ENCODE results near the gene EDC4.

GRCh38 chr16:67902831-67903230 is 30.0 kb downstream of the EDC4 start:
- TF ChIP-seq ETS2 (tag; IDR thresholded peaks at IDR 0.05; ENCODE audit: borderline replicate concordance, poor library complexity, severe bottlenecking) (no peak), NFE2L1 (tag; IDR thresholded peaks at IDR 0.05; ENCODE audit: borderline replicate concordance, low read depth) (no peak)
